IgD-negative memory B cell (primary cell): ENCODE data around the gene CLPTM1. TPM values are rescaled to one million over a fixed set of nuclear protein-coding genes. Genes with fewer than 3 reads are reported as not detected.
"Not testable (repeated sequence)": the region's sequence is repeated elsewhere in the genome, so short reads cannot be mapped to it uniquely, and the experiment has no call there.

Experiments used
- H3K27ac Mint-ChIP-seq, 3 donors: one replicate each; pipeline ENCODE4 v1.8.0; 2020 to 2022; ENCODE audit warnings: mild to moderate bottlenecking in 3 of 3, mixed read lengths in 3 of 3, moderate library complexity in 1 of 3
- H3K27me3 Mint-ChIP-seq: one replicate; pipeline ENCODE4 v1.8.0; 2021; ENCODE audit warnings: mixed read lengths
- H3K36me3 Mint-ChIP-seq: one replicate; pipeline ENCODE4 v1.8.0; 2020; ENCODE audit warnings: mild to moderate bottlenecking, mixed read lengths
- H3K4me1 Mint-ChIP-seq, 3 donors: one replicate each; pipeline ENCODE4 v1.8.0; 2020 to 2022; ENCODE audit warnings: mixed read lengths in 3 of 3, mild to moderate bottlenecking in 1 of 3
- H3K4me3 Mint-ChIP-seq, 4 donors: one replicate each; pipeline ENCODE4 v1.8.0; 2020 to 2022; ENCODE audit warnings: mild to moderate bottlenecking in 4 of 4, mixed read lengths in 4 of 4, moderate library complexity in 3 of 4
- H3K9me3 Mint-ChIP-seq, 3 donors: one replicate each; pipeline ENCODE4 v1.8.0; 2020 to 2021; ENCODE audit warnings: mixed read lengths in 3 of 3, mild to moderate bottlenecking in 1 of 3
- polyA plus RNA-seq: library from polyadenylated mRNA; unstranded; fragments of 300-500 nt; fragmentation: Illumina TruSeq; gene quantifications from one replicate; pipeline ENCODE4 v1.2.3, GENCODE V29; 2021

CLPTM1 gene, protein sequence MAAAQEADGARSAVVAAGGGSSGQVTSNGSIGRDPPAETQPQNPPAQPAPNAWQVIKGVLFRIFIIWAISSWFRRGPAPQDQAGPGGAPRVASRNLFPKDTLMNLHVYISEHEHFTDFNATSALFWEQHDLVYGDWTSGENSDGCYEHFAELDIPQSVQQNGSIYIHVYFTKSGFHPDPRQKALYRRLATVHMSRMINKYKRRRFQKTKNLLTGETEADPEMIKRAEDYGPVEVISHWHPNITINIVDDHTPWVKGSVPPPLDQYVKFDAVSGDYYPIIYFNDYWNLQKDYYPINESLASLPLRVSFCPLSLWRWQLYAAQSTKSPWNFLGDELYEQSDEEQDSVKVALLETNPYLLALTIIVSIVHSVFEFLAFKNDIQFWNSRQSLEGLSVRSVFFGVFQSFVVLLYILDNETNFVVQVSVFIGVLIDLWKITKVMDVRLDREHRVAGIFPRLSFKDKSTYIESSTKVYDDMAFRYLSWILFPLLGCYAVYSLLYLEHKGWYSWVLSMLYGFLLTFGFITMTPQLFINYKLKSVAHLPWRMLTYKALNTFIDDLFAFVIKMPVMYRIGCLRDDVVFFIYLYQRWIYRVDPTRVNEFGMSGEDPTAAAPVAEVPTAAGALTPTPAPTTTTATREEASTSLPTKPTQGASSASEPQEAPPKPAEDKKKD
- 29.2 TPM for polyA plus RNA-seq

GRCh38 chr19:44954649-44955504 lies at the start of gene CLPTM1:
CLPTM1 (plus strand) TSS chr19:44955380; CDS start chr19:44955396, 16 bp downstream.
- Mint-ChIP-seq H3K27me3 (peaks cover 2% of the 10 kb centered on the region), H3K36me3 (no peaks in the 10 kb centered on the region), H3K9me3 (no peaks in the 10 kb centered on the region), H3K27ac (peak within 1 kb of the TSS; percentile 96 to 99 (median 98)), H3K4me3 (peak within 1 kb of the TSS; percentile 97 to 99 (median 98)), H3K4me1 (peaks cover 36 to 43% (median 37%) of the 10 kb centered on the region in 3 donors)

GRCh38 chr19:44905437-44906160 lies 49.6 kb upstream of the CLPTM1 start, which contains the start of gene APOE:
APOE (plus strand) TSS chr19:44905796; CDS start chr19:44906625, 829 bp downstream.
- peaks cover 0 to 6% (median 4%) of the 10 kb centered on the region in 3 donors for H3K4me1 Mint-ChIP-seq
- H3K4me3 Mint-ChIP-seq: peak within 1 kb of the TSS in 2 of 4 donors; percentile 49 to 80
- no peaks in the 10 kb centered on the region for H3K36me3 Mint-ChIP-seq
- peaks cover 16% of the 10 kb centered on the region for H3K27me3 Mint-ChIP-seq
- H3K27ac Mint-ChIP-seq: no peak within 1 kb of the TSS
- no peaks in the 10 kb centered on the region for H3K9me3 Mint-ChIP-seq

GRCh38 chr19:44907613-44908012 lies 47.6 kb upstream of the CLPTM1 start:
- Mint-ChIP-seq H3K27me3 (peaks cover 23% of the 10 kb centered on the region), H3K4me1 (peaks cover 0 to 6% (median 4%) of the 10 kb centered on the region in 3 donors), H3K36me3 (no peaks in the 10 kb centered on the region), H3K27ac (no peak overlapping the region), H3K4me3 (no peak overlapping the region), H3K9me3 (no peaks in the 10 kb centered on the region)

DNA sequence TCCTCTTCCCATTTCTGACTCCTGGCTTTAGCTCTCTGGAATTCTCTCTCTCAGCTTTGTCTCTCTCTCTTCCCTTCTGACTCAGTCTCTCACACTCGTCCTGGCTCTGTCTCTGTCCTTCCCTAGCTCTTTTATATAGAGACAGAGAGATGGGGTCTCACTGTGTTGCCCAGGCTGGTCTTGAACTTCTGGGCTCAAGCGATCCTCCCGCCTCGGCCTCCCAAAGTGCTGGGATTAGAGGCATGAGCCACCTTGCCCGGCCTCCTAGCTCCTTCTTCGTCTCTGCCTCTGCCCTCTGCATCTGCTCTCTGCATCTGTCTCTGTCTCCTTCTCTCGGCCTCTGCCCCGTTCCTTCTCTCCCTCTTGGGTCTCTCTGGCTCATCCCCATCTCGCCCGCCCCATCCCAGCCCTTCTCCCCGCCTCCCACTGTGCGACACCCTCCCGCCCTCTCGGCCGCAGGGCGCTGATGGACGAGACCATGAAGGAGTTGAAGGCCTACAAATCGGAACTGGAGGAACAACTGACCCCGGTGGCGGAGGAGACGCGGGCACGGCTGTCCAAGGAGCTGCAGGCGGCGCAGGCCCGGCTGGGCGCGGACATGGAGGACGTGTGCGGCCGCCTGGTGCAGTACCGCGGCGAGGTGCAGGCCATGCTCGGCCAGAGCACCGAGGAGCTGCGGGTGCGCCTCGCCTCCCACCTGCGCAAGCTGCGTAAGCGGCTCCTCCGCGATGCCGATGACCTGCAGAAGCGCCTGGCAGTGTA lies 46.9 kb upstream of the CLPTM1 start:
- no peak overlapping the region for H3K27ac Mint-ChIP-seq
- no peaks in the 10 kb centered on the region for H3K9me3 Mint-ChIP-seq
- peaks cover 25% of the 10 kb centered on the region for H3K27me3 Mint-ChIP-seq
- no peaks in the 10 kb centered on the region for H3K36me3 Mint-ChIP-seq
- H3K4me1 Mint-ChIP-seq: peaks cover 0 to 6% (median 4%) of the 10 kb centered on the region in 3 donors
- H3K4me3 Mint-ChIP-seq: no peak overlapping the region

DNA sequence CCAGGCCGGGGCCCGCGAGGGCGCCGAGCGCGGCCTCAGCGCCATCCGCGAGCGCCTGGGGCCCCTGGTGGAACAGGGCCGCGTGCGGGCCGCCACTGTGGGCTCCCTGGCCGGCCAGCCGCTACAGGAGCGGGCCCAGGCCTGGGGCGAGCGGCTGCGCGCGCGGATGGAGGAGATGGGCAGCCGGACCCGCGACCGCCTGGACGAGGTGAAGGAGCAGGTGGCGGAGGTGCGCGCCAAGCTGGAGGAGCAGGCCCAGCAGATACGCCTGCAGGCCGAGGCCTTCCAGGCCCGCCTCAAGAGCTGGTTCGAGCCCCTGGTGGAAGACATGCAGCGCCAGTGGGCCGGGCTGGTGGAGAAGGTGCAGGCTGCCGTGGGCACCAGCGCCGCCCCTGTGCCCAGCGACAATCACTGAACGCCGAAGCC lies 46.3 kb upstream of the CLPTM1 start:
- Mint-ChIP-seq H3K27me3 (peaks cover 25% of the 10 kb centered on the region), H3K36me3 (no peaks in the 10 kb centered on the region), H3K27ac (no peak overlapping the region), H3K4me3 (no peak overlapping the region), H3K4me1 (peaks cover 4% of the 10 kb centered on the region in 3 donors), H3K9me3 (no peaks in the 10 kb centered on the region)

DNA sequence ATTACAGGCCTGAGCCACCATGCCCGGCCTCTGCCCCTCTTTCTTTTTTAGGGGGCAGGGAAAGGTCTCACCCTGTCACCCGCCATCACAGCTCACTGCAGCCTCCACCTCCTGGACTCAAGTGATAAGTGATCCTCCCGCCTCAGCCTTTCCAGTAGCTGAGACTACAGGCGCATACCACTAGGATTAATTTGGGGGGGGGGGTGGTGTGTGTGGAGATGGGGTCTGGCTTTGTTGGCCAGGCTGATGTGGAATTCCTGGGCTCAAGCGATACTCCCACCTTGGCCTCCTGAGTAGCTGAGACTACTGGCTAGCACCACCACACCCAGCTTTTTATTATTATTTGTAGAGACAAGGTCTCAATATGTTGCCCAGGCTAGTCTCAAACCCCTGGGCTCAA lies 45.4 kb upstream of the CLPTM1 start:
- H3K27ac Mint-ChIP-seq: no peak overlapping the region
- peaks cover 5 to 9% (median 8%) of the 10 kb centered on the region in 3 donors for H3K4me1 Mint-ChIP-seq
- H3K4me3 Mint-ChIP-seq: no peak overlapping the region
- no peaks in the 10 kb centered on the region for H3K36me3 Mint-ChIP-seq
- no peaks in the 10 kb centered on the region for H3K9me3 Mint-ChIP-seq
- peaks cover 30% of the 10 kb centered on the region for H3K27me3 Mint-ChIP-seq

- H3K36me3 Mint-ChIP-seq, H3K4me1 Mint-ChIP-seq, H3K27ac Mint-ChIP-seq, H3K9me3 Mint-ChIP-seq, H3K4me3 Mint-ChIP-seq: not testable (repeated sequence)
- peaks cover 20% of the 10 kb centered on the region for H3K27me3 Mint-ChIP-seq
Measured at GRCh38 chr19:44911896-44912295, 43.3 kb upstream of the CLPTM1 start.

DNA sequence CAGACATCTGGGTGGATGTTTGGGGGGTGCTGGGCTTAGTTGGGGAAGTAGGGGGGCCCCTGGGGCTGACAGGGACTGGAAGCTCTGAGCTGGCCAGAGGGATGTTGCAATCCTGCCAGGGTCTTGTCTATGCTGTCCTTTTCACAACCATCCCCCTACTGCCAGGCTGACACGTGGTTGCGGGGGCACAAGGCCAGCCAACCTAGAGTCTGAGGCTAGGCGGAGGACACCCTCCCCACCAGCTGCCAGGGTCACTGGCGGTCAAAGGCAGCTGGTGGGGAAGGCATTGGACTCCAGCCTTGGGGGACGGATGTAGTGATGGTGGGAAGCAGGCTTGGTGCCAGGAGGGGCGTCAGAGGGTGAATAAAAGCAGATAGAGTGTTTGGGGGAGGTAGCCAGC lies 42.3 kb upstream of the CLPTM1 start:
- Mint-ChIP-seq H3K4me3 (no peak overlapping the region), H3K27ac (no peak overlapping the region), H3K27me3 (peaks cover 17% of the 10 kb centered on the region), H3K36me3 (no peaks in the 10 kb centered on the region), H3K9me3 (no peaks in the 10 kb centered on the region), H3K4me1 (peaks cover 7 to 8% (median 7%) of the 10 kb centered on the region in 3 donors)

- H3K36me3 Mint-ChIP-seq, H3K9me3 Mint-ChIP-seq, H3K4me1 Mint-ChIP-seq, H3K27ac Mint-ChIP-seq: not testable (repeated sequence)
- H3K27me3 Mint-ChIP-seq: peaks cover 14% of the 10 kb centered on the region
- H3K4me3 Mint-ChIP-seq: peak overlapping the region; percentile 80 to 88 (median 87)
Measured at GRCh38 chr19:44913512-44914432, 41.4 kb upstream of the CLPTM1 start.

DNA sequence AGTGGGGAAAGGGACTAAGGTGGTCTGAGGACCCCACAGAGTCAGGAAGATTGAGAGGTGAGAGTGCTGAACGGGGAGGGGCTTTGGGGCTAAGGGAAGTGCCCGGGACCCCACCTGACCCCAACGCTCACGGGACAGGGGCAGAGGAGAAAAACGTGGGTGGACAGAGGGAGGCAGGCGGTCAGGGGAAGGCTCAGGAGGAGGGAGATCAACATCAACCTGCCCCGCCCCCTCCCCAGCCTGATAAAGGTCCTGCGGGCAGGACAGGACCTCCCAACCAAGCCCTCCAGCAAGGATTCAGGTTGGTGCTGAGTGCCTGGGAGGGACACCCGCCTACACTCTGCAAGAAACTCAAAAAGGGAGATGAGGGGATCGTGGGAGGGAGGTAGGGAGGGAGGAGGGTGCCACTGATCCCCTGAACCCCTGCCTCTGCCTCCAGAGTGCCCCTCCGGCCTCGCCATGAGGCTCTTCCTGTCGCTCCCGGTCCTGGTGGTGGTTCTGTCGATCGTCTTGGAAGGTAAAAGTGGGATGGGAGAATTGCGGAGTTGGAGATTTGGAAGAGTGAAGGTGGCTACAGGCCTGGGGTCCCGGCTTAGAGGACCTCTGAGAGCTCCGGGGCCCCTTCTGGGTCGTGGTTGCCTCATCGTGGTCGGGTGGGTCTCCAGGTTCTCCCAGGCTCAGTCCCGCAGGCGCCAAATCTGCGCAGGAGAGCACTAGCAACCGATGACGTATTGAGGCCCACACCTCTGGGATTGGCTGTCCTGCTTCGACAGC lies 40.6 kb upstream of the CLPTM1 start, which contains the start of gene APOC1:
TSS of gene APOC1 (plus strand) at position 176 of the 774 bp plus-strand sequence. CDS start at position 460, 284 bp downstream.
- not testable (repeated sequence) for H3K4me1 Mint-ChIP-seq, H3K9me3 Mint-ChIP-seq, H3K36me3 Mint-ChIP-seq
- Mint-ChIP-seq H3K27ac (peak within 1 kb of the TSS in 2 of 3 donors; percentile 35 to 74), H3K27me3 (peaks cover 14% of the 10 kb centered on the region), H3K4me3 (peak within 1 kb of the TSS; percentile 86 to 98 (median 92))

- Mint-ChIP-seq H3K4me1 (peaks cover 3 to 6% (median 4%) of the 10 kb centered on the region in 3 donors), H3K36me3 (peaks cover 2% of the 10 kb centered on the region), H3K27ac (no peak overlapping the region), H3K9me3 (no peaks in the 10 kb centered on the region), H3K4me3 (no peak overlapping the region), H3K27me3 (peaks cover 17% of the 10 kb centered on the region)
Measured at GRCh38 chr19:44924243-44924725, 30.9 kb upstream of the CLPTM1 start.
